CD1c-positive myeloid dendritic cell (primary cell): Measurements from ENCODE around the gene KLF9.
"Not testable (repeated sequence)": the region's sequence is repeated elsewhere in the genome, so short reads cannot be mapped to it uniquely, and the experiment has no call there.

ENCODE experiments used
- DNase-seq: peaks from one replicate; pipeline ENCODE4 v3.0.0-alpha.2; 2016; ENCODE audit errors: extremely low spot score

KLF9 gene

GRCh38 chr9:70405808-70406433 is 8.5 kb downstream of the KLF9 start:
- no peak for DNase-seq

DNA sequence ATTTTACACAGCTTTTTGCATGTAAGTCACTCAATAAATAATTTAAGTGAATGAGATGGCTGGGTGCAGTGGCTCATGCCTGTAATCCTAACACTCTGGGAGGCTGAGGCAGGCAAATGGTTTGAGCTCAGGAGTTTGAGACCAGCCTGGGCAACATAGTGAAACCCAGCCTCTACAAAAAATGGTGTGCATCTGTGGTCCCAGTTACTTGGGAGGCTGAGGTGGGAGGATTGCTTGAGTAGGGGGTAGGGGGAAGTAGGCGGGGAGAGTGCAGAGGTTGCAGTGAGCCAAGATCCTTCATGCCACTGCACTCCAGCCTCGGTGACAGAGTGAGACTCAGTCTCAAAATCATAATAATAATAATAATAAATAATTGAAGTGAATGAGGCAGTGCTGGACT is 10.2 kb downstream of the KLF9 start:
- DNase-seq: no peak

DNA sequence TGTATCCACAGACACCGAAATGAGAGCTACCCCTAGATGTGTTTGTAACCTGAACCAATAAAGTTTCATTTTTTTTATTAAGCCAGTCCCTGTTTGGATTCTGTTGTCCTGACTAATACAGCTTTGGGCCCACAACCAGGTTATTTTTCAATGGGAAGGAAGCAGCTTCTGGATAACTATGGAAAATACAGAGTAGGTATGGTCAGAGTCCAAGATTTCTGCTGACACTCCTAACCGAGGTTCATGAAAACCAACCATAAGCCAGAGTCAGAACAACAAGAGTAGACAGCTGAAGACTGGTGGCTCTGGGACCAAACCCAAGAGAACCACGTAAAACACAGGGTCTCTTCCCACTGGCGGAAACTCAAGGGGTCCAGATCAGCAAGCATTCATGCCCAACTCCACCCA is 10.8 kb downstream of the KLF9 start:
- no peak for DNase-seq

DNA sequence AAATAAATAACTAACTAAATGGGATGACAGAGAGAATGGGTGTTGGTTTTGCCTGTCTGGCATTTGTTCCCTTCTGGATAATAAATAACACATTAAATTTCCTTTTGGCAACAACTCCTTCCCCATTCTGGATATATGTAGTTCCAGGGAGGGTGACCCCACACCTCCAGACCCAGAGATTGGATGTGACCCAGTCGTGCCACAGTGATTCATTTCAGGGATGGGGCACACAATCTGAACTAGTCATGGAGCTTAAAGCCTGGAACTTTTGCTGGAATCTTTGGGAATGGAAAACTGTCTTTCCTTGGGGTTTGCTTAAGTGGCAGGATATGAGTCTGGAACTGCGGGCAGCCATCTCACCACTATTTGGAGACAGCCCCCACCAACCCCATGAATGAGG is 11.3 kb downstream of the KLF9 start:
- DNase-seq: no peak

GRCh38 chr9:70402213-70402612 is 12.2 kb downstream of the KLF9 start:
- no peak for DNase-seq

DNA sequence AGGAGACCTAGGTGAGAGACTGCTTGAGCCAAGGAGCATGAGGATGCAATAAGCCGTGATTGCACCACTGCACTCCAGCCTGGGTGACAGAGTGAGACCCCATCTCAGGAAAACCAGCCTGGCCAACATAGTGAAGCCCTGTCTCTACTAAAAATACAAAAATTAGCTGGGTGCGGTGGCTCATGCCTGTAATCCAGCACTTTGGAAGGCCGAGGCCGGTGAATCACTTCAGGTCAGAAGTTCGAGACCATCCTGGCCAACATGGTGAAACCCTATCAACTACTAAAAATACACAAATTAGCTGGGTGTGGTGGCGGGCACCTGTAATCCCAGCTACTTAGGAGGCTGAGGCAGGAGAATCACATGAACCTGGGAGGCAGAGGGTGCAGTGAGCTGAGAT is 13.2 kb downstream of the KLF9 start:
- not testable (repeated sequence) for DNase-seq

- no peak for DNase-seq
These were observed 14.2 kb downstream of the KLF9 start for GRCh38 chr9:70400107-70400892.

GRCh38 chr9:70399141-70399540 is 15.3 kb downstream of the KLF9 start:
- DNase-seq: no peak

DNA sequence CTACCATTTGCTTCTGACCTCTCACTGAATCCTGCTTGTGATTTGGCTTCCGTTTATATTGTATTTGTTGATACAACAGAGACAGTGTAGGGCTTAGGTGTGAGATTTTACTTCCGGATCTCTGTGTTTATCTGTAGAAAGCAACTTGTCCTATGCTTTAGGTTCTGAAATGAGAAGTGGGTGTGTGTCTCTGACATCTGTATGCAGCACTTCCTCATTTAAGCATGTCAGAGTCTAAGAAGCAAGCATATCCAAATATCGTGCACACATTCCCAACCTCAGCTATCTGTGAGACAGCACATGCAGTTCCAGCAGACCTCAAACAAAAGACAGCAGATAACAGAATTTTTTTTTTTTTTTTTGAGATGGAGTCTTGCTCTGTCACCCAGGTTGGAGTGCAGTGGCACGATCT is 16.3 kb downstream of the KLF9 start:
- DNase-seq: peak; percentile 80

GRCh38 chr9:70395652-70396051 is 18.8 kb downstream of the KLF9 start:
- no peak for DNase-seq

- DNase-seq: no peak
These were observed 21.6 kb downstream of the KLF9 start for GRCh38 chr9:70392850-70393249.

DNA sequence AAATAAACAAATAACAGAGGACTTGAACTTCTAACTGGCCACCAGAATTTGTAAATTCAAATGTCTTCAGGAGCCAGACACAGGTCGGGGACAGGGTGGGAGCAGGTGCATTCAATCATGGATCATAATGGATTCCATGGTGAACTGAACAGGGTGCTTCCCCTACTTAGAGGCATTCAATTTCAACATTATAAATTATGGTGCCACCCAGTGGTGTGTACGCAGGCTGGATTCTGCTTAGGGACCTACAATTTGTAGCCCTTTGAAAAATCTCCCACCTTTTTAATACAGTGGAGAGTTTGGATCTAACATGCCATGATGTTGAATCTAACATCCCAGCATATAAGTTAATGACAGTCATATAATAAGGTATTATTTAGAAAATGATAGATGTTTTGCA is 22.3 kb downstream of the KLF9 start:
- DNase-seq: peak; percentile 23

- peak; percentile 39 for DNase-seq
These were observed 23.5 kb downstream of the KLF9 start for GRCh38 chr9:70390933-70391341.

DNA sequence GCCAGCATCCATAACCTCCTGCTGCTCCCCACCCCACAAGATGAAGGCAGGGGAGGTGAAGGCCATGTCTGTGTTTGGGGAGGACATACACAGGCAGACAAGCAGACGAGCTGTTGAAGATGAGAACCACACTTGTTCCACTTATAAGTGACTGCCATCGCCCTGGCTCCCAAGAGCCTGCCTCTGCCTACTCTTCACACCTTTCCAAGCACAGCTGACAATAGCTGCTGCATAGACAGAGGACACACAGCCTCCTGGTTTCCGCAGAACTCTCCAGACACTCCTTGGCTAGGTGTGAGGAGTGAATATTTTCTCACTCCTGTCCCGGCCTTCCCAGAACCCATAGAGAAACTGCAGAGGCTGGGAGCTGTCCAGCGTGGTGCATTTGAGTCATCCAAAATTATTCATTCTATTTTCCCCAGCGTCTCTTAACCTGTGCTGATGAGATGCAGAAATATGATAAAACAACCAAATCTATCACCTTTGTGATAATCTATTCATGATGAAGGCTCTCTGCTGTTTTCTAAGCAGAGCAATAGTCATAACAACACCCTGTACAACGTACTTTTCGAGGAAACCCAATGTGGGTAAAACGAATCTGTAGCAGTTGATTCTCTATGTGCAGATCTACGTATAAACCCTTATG is 24.7 kb downstream of the KLF9 start:
- DNase-seq: no peak

DNA sequence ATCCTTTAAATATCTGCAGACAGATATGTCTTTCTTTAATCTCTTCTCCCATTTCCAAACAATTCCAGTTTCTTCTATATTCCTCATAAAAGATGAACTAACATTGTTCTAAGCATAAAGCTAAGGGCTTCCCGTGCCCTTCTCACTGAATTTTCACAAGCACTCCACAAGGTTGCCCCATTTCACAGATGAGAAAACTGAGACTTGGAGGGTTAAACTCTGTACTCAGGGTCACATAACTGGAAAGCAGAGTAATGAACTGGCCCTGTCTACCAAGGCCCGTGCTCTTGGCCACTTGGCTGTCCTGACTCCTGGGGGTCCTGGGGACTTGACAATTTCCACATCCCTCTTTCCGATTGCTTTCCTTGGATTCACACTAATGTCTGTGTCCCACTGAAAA is 25.3 kb downstream of the KLF9 start:
- DNase-seq: no peak

DNA sequence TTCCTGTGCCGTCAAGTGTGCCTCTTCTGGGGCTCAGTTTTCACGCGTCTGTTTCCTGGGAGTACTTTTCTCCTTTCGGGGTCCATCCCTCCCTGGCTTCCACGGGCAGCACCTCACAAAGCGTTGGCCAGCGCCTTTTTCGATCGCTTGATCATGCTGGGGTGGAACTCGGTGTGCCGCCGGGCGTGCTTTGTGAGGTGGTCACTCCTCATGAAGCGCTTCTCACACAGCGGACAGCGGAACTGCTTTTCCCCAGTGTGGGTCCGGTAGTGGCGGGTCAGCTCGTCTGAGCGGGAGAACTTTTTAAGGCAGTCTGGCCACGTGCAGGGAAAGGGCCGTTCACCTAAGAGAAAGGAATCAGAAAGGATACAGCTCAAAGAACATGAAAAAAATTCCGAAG is 26.8 kb downstream of the KLF9 start:
- DNase-seq: no peak

DNA sequence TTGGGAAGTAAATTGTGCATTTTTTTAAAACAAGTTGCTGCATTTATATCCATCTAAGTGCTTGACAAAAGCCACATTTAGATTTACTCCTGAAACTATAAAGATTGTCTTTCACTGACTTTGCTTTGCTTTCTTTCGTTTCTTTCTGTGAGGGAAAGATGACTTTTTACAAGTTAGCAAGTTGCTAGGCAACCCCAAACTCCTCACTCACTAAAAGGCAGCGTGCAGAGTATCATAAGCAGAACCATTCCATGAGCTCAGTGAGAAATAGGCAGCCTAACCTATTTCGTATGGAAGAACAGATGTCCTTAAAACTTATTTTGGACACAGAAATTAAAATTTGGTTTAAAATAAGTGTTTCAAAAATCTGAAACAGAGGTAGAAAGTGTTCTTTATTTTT is 29.0 kb downstream of the KLF9 start:
- no peak for DNase-seq

DNA sequence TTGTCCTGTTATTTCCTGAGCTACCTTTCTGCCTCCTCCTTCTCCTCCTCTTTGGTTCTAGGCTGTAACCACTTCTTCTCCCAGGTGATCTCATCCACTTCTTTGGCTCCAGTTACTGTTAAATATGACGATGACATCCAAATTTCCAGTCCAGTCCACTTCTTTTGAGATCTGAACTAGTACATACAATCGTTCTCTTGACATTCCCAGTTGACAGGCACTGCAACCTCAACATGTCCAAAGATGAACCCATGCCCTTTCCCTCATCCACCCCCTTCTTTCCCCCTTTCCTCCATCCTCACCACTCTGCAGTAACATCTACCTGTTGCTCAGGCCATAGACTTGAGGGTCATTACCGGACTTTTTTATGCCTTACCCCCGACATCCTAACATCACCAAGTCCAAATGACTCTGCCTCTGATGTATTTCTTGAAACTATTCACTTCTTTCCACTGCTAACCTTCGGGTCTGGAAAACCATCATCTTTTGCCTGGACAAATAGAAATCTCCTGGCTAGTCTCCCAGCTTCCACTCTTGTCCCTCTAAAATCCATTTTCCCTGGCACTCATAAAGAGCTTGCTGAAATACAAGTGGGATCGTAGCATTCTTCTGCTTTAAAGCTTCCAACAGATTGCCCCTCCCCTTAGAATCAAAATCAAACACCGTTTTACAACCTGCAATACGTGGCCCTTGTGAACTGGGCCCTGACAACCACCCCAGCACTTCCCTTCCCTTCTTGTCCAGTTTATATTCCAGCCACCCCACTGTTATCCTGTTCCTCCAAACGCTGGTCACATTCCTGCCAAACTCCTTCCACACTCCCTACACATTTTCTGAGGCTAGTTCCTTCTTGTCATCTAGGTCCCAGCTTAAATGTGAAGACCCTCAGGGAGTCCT is 31.5 kb downstream of the KLF9 start:
- no peak for DNase-seq

DNA sequence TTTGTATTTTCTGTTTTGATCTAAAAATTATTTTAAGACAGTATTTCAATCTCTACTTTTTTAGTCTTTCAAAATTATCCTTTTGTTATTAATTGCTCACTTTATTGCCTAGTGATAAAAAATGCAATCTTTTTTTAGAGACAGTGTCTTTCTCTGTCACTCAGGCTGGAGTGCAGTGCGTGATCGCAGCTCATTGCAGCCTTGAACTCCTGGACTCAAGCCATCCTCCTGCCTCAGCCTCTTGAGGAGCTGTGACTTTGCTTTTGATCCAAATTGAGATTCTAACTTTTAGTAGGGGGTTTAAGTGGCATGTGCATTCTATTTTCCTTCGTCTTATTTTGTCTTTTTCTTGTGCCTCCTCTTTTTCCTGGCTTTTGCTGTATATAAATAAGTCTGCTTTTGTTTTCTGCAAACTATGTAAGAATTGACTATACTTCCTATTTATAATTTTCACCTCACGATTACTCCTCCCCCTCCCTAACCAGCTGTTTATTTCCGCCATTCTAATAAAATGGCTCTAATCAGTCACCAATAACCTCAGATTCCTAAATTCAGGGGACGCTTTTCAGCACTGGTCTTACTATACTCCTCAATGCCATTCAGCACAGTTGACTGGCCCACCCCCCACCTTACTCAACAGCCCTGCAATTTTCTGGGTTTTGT is 32.3 kb downstream of the KLF9 start:
- no peak for DNase-seq

DNA sequence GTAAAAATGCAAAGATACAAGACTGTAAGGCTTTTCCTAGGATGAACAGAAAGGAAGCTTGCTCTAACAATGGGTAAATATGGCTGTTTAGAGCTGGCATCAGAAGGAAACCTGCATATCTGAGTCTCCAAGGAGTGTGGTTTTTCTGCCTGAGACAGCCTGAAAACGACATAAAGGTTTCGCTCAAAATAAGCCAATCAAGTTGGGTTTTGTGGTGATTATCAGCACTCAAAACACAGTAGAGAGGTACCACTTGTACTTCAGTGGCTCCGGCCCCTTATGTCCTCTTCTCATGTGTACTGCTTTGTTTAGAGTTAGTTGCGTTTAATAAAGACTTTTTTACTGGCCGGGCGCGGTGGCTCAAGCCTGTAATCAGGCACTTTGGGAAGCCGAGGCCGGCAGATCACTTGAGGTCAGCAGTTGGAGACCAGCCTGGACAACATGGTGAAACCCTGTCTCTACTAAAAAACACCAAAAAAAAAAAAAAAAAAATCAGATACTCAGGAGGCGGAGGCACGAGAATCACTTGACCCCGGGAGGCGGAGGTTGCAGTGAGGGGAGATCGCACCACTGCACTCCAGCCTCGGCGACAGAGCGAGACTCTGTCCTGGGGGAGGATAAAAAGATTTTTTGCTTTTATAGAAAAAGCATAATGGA is 39.4 kb downstream of the KLF9 start:
- DNase-seq: no peak
